DOHH2 (cell line): ENCODE results near the gene DNAJA1.

ENCODE experiments used
- H3F3A ChIP-seq: fragments of 200-600 bp; sonication (generic), shearing (Covaris generic); 2 replicates; pipeline ENCODE4 v1.6.0; 2016; ENCODE audit warnings: antibody characterized with exemption, mild to moderate bottlenecking; ENCODE audit not compliant: control insufficient read depth, insufficient read depth
- H3K27ac ChIP-seq: fragments of 200-600 bp; sonication (generic); 2 replicates; pipeline ENCODE4 v1.5.1; 2014; ENCODE audit warnings: low read depth, mild to moderate bottlenecking, low read length, moderate library complexity
- H3K27me3 ChIP-seq: fragments of 200-600 bp; sonication (generic); 2 replicates; pipeline ENCODE4 v1.6.1; 2014; ENCODE audit warnings: mild to moderate bottlenecking, low read length, mixed read lengths; ENCODE audit not compliant: control insufficient read depth
- H3K36me3 ChIP-seq: fragments of 200-600 bp; sonication (generic); 2 replicates; pipeline ENCODE4 v1.6.1; 2014; ENCODE audit warnings: mild to moderate bottlenecking, low read length, moderate library complexity, mixed read lengths; ENCODE audit not compliant: control insufficient read depth
- H3K4me1 ChIP-seq: fragments of 200-600 bp; sonication (generic); 2 replicates; pipeline ENCODE4 v1.6.1; 2014; ENCODE audit warnings: mild to moderate bottlenecking, low read length, mixed read lengths; ENCODE audit not compliant: control insufficient read depth
- H3K4me2 ChIP-seq: fragments of 200-600 bp; sonication (generic); 2 replicates; pipeline ENCODE4 v1.6.0; 2014; ENCODE audit warnings: mild to moderate bottlenecking, low read length, moderate library complexity
- H3K4me3 ChIP-seq: fragments of 200-600 bp; sonication (generic); 2 replicates; pipeline ENCODE4 v1.5.1; 2014; ENCODE audit warnings: mild to moderate bottlenecking, low read length, mixed read lengths
- H3K79me2 ChIP-seq: fragments of 200-600 bp; sonication (generic); 2 replicates; pipeline ENCODE4 v1.6.1; 2014; ENCODE audit warnings: mild to moderate bottlenecking, low read length, mixed read lengths; ENCODE audit not compliant: control insufficient read depth
- H3K9me2 ChIP-seq: fragments of 200-600 bp; sonication (generic); replicated peaks from 2 replicates; pipeline ENCODE4 v1.6.1; 2014; ENCODE audit warnings: mild to moderate bottlenecking, low read length, mixed read lengths; ENCODE audit not compliant: control insufficient read depth
- H3K9me3 ChIP-seq: fragments of 200-600 bp; sonication (generic); 2 replicates; pipeline ENCODE4 v1.6.1; 2014; ENCODE audit warnings: antibody characterized with exemption, low read length, mixed read lengths; ENCODE audit not compliant: control insufficient read depth, insufficient read depth
- H4K20me1 ChIP-seq: fragments of 200-600 bp; sonication (generic); 2 replicates; pipeline ENCODE4 v1.6.0; 2014; ENCODE audit warnings: low read depth, mild to moderate bottlenecking, antibody characterized with exemption, low read length, moderate library complexity; ENCODE audit not compliant: control insufficient read depth, insufficient read depth
- EZH2phosphoT487 ChIP-seq: fragments of 200-600 bp; sonication (generic); IDR thresholded peaks from 2 replicates; pipeline ENCODE4 v1.6.1; 2017; ENCODE audit warnings: borderline replicate concordance, mild to moderate bottlenecking, antibody characterized with exemption, low read length, moderate library complexity, mixed read lengths
- TF ChIP-seq, protein P1 (sequence below): fragments of 200-600 bp; sonication (generic); IDR thresholded peaks from one replicate; pipeline ENCODE4 v1.5.1; 2014; ENCODE audit warnings: antibody characterized with exemption, mild to moderate bottlenecking, low read depth, low read length; ENCODE audit not compliant: poor library complexity, severe bottlenecking

Gene DNAJA1

DNA sequence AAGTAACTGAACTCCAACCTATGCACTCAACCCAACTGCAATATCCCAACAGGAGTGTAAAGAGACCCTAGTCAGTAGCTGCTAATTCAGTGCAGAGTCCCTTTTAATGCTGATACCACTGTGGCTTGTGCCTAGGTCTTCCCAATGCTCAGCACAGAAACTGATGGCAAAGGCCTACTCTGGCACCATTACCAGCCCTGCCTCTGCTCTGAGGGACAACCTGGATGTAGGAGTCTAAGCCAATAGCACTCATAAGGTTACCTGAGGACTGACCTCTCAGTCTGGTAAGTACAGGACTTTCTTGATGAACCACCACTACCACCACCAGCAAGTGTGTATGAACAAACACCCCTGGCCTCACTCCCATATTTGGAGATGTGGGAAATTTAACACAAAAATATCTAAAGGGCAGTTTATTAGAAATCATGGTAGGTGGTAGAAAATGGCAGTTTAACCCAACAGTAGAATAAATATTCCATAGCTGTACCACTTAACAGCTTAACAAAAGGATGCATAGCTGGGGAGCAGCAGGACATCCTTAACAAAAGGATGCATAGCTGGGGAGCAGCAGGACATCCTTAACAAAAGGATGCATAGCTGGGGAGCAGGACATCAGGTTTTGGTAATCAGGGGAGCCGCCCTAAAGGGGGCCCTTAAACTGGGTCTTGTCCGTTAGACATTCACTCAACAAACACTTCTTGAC is 11.0 kb upstream of the DNAJA1 start:
- TF ChIP-seq, protein P1, sequence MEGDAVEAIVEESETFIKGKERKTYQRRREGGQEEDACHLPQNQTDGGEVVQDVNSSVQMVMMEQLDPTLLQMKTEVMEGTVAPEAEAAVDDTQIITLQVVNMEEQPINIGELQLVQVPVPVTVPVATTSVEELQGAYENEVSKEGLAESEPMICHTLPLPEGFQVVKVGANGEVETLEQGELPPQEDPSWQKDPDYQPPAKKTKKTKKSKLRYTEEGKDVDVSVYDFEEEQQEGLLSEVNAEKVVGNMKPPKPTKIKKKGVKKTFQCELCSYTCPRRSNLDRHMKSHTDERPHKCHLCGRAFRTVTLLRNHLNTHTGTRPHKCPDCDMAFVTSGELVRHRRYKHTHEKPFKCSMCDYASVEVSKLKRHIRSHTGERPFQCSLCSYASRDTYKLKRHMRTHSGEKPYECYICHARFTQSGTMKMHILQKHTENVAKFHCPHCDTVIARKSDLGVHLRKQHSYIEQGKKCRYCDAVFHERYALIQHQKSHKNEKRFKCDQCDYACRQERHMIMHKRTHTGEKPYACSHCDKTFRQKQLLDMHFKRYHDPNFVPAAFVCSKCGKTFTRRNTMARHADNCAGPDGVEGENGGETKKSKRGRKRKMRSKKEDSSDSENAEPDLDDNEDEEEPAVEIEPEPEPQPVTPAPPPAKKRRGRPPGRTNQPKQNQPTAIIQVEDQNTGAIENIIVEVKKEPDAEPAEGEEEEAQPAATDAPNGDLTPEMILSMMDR, result no peak
- no peak for TF ChIP-seq EZH2phosphoT487
- no peaks in the 10 kb centered on the region for H3K4me1 ChIP-seq
- H3K27ac ChIP-seq, result no peak overlapping the region
- H3K79me2 ChIP-seq, result no peaks in the 10 kb centered on the region; the same call in none of the 2 replicates
- H3K4me2 ChIP-seq, result no peak overlapping the region
- H3K4me3 ChIP-seq, result no peak overlapping the region
- no peaks in the 10 kb centered on the region for H3K27me3 ChIP-seq
- no peaks in the 10 kb centered on the region; the same call in 1 of the 2 replicates for H4K20me1 ChIP-seq
- H3K9me3 ChIP-seq, result no peaks in the 10 kb centered on the region
- no peaks in the 10 kb centered on the region for H3K9me2 ChIP-seq
- H3F3A ChIP-seq, result 0 out of 2 replicates have a peak, but pooled peaks cover 8% of the 10 kb centered on the region
- peaks cover 8% of the 10 kb centered on the region; the same call in 1 of the 2 replicates for H3K36me3 ChIP-seq

DNA sequence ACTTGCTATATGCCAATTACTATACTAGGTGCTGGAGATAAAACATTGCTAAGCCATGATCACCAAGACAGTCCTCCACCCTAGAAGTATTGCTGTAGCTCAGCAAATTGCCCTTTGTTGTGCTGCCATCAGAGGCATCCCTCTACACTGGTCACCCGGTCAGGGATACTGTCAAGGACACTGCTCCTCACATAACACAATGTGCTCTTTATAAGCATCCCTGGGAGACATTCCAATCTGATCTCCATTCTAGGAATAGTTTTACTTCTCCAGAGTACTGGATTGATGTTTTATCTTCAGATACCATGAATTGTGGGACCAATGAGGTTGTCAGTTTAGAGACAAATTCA is 10.4 kb upstream of the DNAJA1 start:
- Histone ChIP-seq H3K4me3 (no peak overlapping the region), H3K27ac (no peak overlapping the region), H3K9me3 (no peaks in the 10 kb centered on the region), H3K9me2 (no peaks in the 10 kb centered on the region), H4K20me1 (no peaks in the 10 kb centered on the region; the same call in 1 of the 2 replicates), H3K79me2 (peaks cover 2% of the 10 kb centered on the region), H3K4me2 (no peak overlapping the region), H3K27me3 (no peaks in the 10 kb centered on the region), H3F3A (0 out of 2 replicates have a peak, but pooled peaks cover 8% of the 10 kb centered on the region), H3K4me1 (no peaks in the 10 kb centered on the region), H3K36me3 (peaks cover 10% of the 10 kb centered on the region; the same call in 1 of the 2 replicates)
- TF ChIP-seq, protein P1, result no peak
- TF ChIP-seq EZH2phosphoT487, result no peak

DNA sequence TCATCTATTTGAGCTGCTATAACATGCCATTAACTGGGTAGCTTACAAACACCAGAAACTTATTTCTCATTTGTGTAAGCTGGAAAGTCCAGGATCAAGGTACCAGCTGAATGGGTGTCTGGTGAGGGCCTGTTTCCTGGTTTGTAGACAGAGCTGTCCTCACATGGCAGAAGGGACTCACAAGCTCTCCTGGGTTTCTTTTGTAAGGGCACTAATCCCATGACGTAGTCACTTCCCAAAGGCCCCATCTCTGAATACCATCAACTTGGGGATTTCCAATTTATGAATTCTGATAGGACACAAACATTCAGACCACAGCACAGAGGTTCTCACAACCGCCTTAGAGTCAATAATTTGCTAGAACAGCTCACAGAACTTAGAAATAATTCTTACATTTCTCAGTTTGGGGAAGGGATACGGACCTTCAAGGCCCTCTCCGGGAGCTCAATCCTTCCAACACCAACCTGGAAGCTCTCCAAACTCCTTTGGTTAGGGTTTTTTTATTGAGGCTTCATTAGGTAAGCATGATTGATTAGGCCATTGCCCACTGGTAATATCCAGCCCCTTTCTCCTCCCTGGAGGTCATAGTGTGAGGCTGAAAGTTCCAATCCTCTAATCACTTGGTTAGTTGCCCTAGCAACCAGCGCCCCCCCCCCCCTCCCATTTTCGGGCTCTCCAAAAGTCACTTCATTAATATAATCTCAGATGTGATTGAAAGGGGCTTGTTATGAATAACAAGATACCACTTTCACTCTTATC is 7.6 kb upstream of the DNAJA1 start:
- no peak overlapping the region for H3K27ac ChIP-seq
- peaks cover 1% of the 10 kb centered on the region for H3K4me1 ChIP-seq
- no peaks in the 10 kb centered on the region for H3K9me3 ChIP-seq
- no peaks in the 10 kb centered on the region for H3K27me3 ChIP-seq
- no peak overlapping the region for H3K4me2 ChIP-seq
- peaks cover 27% of the 10 kb centered on the region for H3K36me3 ChIP-seq
- no peak for TF ChIP-seq EZH2phosphoT487
- H3K4me3 ChIP-seq, result no peak overlapping the region
- H3K79me2 ChIP-seq, result peaks cover 27% of the 10 kb centered on the region
- H4K20me1 ChIP-seq, result no peaks in the 10 kb centered on the region; the same call in 1 of the 2 replicates
- H3F3A ChIP-seq, result 0 out of 2 replicates have a peak, but pooled peaks cover 9% of the 10 kb centered on the region
- H3K9me2 ChIP-seq, result no peaks in the 10 kb centered on the region

DNA sequence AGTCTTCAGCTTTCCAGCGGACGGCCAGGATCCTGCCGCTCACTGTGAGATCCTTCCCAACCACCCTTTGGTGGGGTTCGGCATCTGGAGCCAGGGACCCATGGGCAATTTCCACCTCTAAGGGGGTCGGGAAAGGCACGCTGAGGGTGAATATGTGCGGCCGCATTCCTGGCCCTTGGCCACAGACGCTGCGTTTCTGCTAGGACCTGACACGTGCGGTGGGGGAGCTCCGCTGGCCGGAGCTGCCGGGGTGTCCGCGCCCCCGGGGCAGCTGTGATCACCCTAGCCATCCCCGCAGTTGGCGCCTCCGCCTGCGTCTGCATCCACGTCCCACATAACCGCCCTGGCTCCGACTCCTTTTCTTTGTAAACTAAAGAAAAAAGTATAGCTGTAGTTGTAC is 5.3 kb upstream of the DNAJA1 start:
- H3K79me2 ChIP-seq, result peaks cover 51% of the 10 kb centered on the region
- peaks cover 21% of the 10 kb centered on the region for H3K4me1 ChIP-seq
- H3K27ac ChIP-seq, result no peak overlapping the region

More for the DNA sequence above, 5.3 kb upstream of the DNAJA1 start:
- Histone ChIP-seq H3K4me2 (no peak overlapping the region), H3F3A (0 out of 2 replicates have a peak, but pooled peaks cover 10% of the 10 kb centered on the region), H3K9me2 (no peaks in the 10 kb centered on the region), H3K9me3 (no peaks in the 10 kb centered on the region), H3K4me3 (no peak overlapping the region), H3K27me3 (no peaks in the 10 kb centered on the region), H4K20me1 (no peaks in the 10 kb centered on the region; the same call in 1 of the 2 replicates), H3K36me3 (peaks cover 47% of the 10 kb centered on the region)
- no peak for TF ChIP-seq EZH2phosphoT487
- TF ChIP-seq, protein P1, result no peak
